Measurements from ENCODE around the gene NCAM2. TPM values are rescaled to one million over a fixed set of nuclear protein-coding genes. Genes with fewer than 3 reads are reported as not detected.

Gene NCAM2
- total and polyA plus RNA-seq, 2 of the 8 experiments (the other 6 are each of a cell fraction or from before 2014, with no cell fraction given): 0.14 to 1.1 TPM

DNA sequence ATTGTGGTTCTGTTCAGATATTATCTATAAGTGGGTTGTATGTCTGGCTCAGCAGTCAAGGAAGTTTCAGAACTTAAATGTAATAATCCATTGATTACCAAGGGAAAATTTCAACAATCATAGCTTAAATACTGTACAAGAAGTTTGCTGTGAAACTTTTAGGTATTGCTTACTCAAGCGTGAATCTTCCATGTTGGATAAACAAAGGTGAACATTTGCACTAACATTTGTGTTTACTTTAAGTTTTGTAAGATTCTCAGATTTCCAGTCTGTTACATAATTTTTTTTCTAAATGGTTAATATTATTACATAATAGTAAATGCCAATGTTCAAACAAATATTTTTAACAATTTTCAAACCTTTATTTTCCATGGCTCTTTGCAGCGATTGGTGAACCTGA is 285.6 kb downstream of the NCAM2 start:
- no peak for DNase-seq (ENCODE audit: low read depth in 1 of 2, low spot score in 2 of 2)
- TF ChIP-seq CREB1 (IDR thresholded peaks at IDR 0.05): no peak

More for the DNA sequence above, 285.6 kb downstream of the NCAM2 start:
- no peak overlapping the region for H2BK15ac ChIP-seq (ENCODE audit: low read length)
- no peak overlapping the region for H3K4ac ChIP-seq (replicated peaks; ENCODE audit: insufficient read length, low read depth, low read length)
- no peaks in the 10 kb centered on the region for H3K4me1 ChIP-seq (replicated peaks in 1 of 4; ENCODE audit: control insufficient read depth in 3 of 4, insufficient read depth in 4 of 4, low read length in 3 of 4)
- H2BK5ac ChIP-seq (ENCODE audit: low read depth, low read length): no peak overlapping the region
- H3K79me1 ChIP-seq (ENCODE audit: low read depth, low read length): no peaks in the 10 kb centered on the region
- no peaks in the 10 kb centered on the region for H3K36me3 ChIP-seq (ENCODE audit: control insufficient read depth in 2 of 4, insufficient read depth in 4 of 4, low read length in 3 of 4)
- no peaks in the 10 kb centered on the region for H3K9me3 ChIP-seq (ENCODE audit: insufficient read depth in 2 of 2, low read depth in 1 of 2, low read length in 1 of 2)
- H3K14ac ChIP-seq (ENCODE audit: insufficient read length): no peak overlapping the region
- ChIA-PET POLR2A (ENCODE audit: partially characterized antibody) (no interaction called here), CTCF (ENCODE audit: partially characterized antibody) (no interaction called here)
- no peak overlapping the region for H3K18ac ChIP-seq (ENCODE audit: extremely low read depth, low read length)
- no peak overlapping the region for H3K56ac ChIP-seq (replicated peaks; ENCODE audit: insufficient read length, low read depth, low read length)
- H2BK20ac ChIP-seq (ENCODE audit: low read length): no peak overlapping the region
- H3K23me2 ChIP-seq (ENCODE audit: low read depth, low read length): no peaks in the 10 kb centered on the region
- no peaks in the 10 kb centered on the region for H3K79me2 ChIP-seq (ENCODE audit: control insufficient read depth in 1 of 2, insufficient read depth in 2 of 2, low read length in 2 of 2)
- no peak overlapping the region for H2AFZ ChIP-seq (ENCODE audit: low read length)
- H2BK120ac ChIP-seq (replicated peaks; ENCODE audit: low read depth, low read length): no peak overlapping the region
- no peak overlapping the region for H4K8ac ChIP-seq (ENCODE audit: extremely low read depth, insufficient read depth, low read length)
- no peak overlapping the region for H3K4me2 ChIP-seq (ENCODE audit: insufficient read depth in 1 of 2, low read depth in 2 of 2, low read length in 2 of 2)
- no peak for FAIRE-seq
- WGBS, 2 experiments (ENCODE audit: extremely low coverage in 1 of 2, insufficient coverage in 1 of 2, insufficient read length in 1 of 2, insufficient replicate concordance in 2 of 2, low coverage in 1 of 2, low lambda C conversion rate in 2 of 2, missing lambda C conversion rate in 1 of 2): 100% methylated on average over 2 of the region's 2 CpGs; no CpG with 5 or more reads in 1 of the 2 experiments
- no peak overlapping the region for H3K27ac ChIP-seq (ENCODE audit: low read depth, low read length)
- no peak overlapping the region for H4K91ac ChIP-seq (replicated peaks; ENCODE audit: insufficient read length, low read length)
- H2AK5ac ChIP-seq (ENCODE audit: low read depth, low read length): no peak overlapping the region
- H3K9ac ChIP-seq (replicated peaks in 1 of 4; ENCODE audit: extremely low read depth in 1 of 4, low read depth in 3 of 4, low read length in 3 of 4): no peak overlapping the region
- no peak overlapping the region for H4K5ac ChIP-seq (ENCODE audit: insufficient read length, low read depth, low read length)
- H3K4me3 ChIP-seq (ENCODE audit: extremely low read depth in 1 of 4, insufficient read depth in 2 of 4, low read depth in 3 of 4, low read length in 4 of 4): no peak overlapping the region
- H3K23ac ChIP-seq (ENCODE audit: insufficient read length): no peak overlapping the region
- no peak overlapping the region for H2BK12ac ChIP-seq (ENCODE audit: low read depth, low read length)
- H4K20me1 ChIP-seq (replicated peaks in 1 of 2; ENCODE audit: control insufficient read depth in 1 of 2, insufficient read depth in 2 of 2, low read length in 2 of 2): no peaks in the 10 kb centered on the region
- H3K27me3 ChIP-seq (replicated peaks in 1 of 4; ENCODE audit: control insufficient read depth in 3 of 4, extremely low read depth in 1 of 4, insufficient read depth in 3 of 4, low read length in 3 of 4): no peaks in the 10 kb centered on the region
